Measurements from ENCODE around the gene PRSS1.
"Not testable (repeated sequence)": the region's sequence is repeated elsewhere in the genome, so short reads cannot be mapped to it uniquely, and the experiment has no call there.

PRSS1 gene

GRCh38 chr7:142773937-142774744 is 24.9 kb downstream of the PRSS1 start:
- no peak for DNase-seq

GRCh38 chr7:142774826-142775225 is 25.6 kb downstream of the PRSS1 start:
- no peak for DNase-seq

- DNase-seq = not testable (repeated sequence)
Measured at GRCh38 chr7:142775351-142776115, 26.3 kb downstream of the PRSS1 start.

GRCh38 chr7:142776206-142776844 is 27.1 kb downstream of the PRSS1 start:
- no peak for DNase-seq

- DNase-seq = not testable (repeated sequence)
Measured at GRCh38 chr7:142776845-142777225, 27.6 kb downstream of the PRSS1 start.

GRCh38 chr7:142777318-142777717 is 28.0 kb downstream of the PRSS1 start:
- no peak for DNase-seq

- peak; percentile 91 for DNase-seq
Measured at GRCh38 chr7:142782922-142783900, 33.9 kb downstream of the PRSS1 start.

GRCh38 chr7:142784096-142784495 is 34.8 kb downstream of the PRSS1 start:
- no peak for DNase-seq

GRCh38 chr7:142784716-142785115 is 35.4 kb downstream of the PRSS1 start:
- DNase-seq = peak; percentile 47

- peak; percentile 89 for DNase-seq
Measured at GRCh38 chr7:142785841-142786250, 36.6 kb downstream of the PRSS1 start.

- no peak for DNase-seq
Measured at GRCh38 chr7:142787034-142787768, 37.9 kb downstream of the PRSS1 start.

- DNase-seq = no peak
Measured at GRCh38 chr7:142787783-142788182, 38.5 kb downstream of the PRSS1 start.

- peak; percentile 47 for DNase-seq
Measured at GRCh38 chr7:142788303-142789289, 39.3 kb downstream of the PRSS1 start.

- DNase-seq = peak; percentile 47
Measured at GRCh38 chr7:142789441-142789840, 40.2 kb downstream of the PRSS1 start.

GRCh38 chr7:142790056-142790455 is 40.8 kb downstream of the PRSS1 start:
- peak; percentile 26 for DNase-seq

GRCh38 chr7:142790555-142790954 is 41.3 kb downstream of the PRSS1 start:
- DNase-seq = no peak

- DNase-seq = no peak
Measured at GRCh38 chr7:142791502-142791901, 42.2 kb downstream of the PRSS1 start.

GRCh38 chr7:142792129-142792528 is 42.9 kb downstream of the PRSS1 start:
- DNase-seq = no peak

GRCh38 chr7:142792593-142792992 is 43.3 kb downstream of the PRSS1 start:
- no peak for DNase-seq

GRCh38 chr7:142793156-142793555 is 43.9 kb downstream of the PRSS1 start:
- DNase-seq = no peak
